Sigmoid colon (tissue), 7 donors: ENCODE measurements around the gene TPP2. TPM values are rescaled to one million over a fixed set of nuclear protein-coding genes. Genes with fewer than 3 reads are reported as not detected.

Experiments
- DNase-seq: peaks from one replicate; pipeline ENCODE4 v3.0.0-alpha.2; 2019
- H3K27ac ChIP-seq, 4 donors: fragments of 200-600 bp; sonication (generic); one replicate each; pipeline ENCODE4 v1.5.1; 2016 to 2019; ENCODE audit warnings: mild to moderate bottlenecking in 1 of 4
- H3K27me3 ChIP-seq, 3 donors: fragments of 200-600 bp; sonication (generic); one replicate each; pipeline ENCODE4 v1.5.1; 2019; ENCODE audit warnings: mild to moderate bottlenecking in 1 of 3
- H3K36me3 ChIP-seq, 4 donors: fragments of 200-600 bp; sonication (generic); one replicate each; pipeline ENCODE4 v1.5.1; 2016 to 2019
- H3K4me1 ChIP-seq, 4 donors: fragments of 200-600 bp; sonication (generic); one replicate each; pipeline ENCODE4 v1.5.1; 2017 to 2019
- H3K4me3 ChIP-seq, 4 donors: fragments of 200-600 bp; sonication (generic); one replicate each; pipeline ENCODE4 v1.5.1; 2017 to 2019; ENCODE audit warnings: mild to moderate bottlenecking in 2 of 4, moderate library complexity in 1 of 4
- H3K9me3 ChIP-seq, 4 donors: fragments of 200-600 bp in 3 of 4; sonication (generic) in 3 of 4; one replicate each; pipeline versions ENCODE4 v1.5.1 to v1.6.1; 2013 to 2019
- CTCF ChIP-seq, 4 experiments: fragments of 450-650 bp in 3 of 4; fragments of 200-600 bp in 1 of 4; IDR thresholded peaks; one replicate each; pipeline ENCODE4 v1.5.1; 2016 to 2019; ENCODE audit warnings: antibody characterized with exemption in 4 of 4, mild to moderate bottlenecking in 3 of 4, moderate library complexity in 2 of 4
- EP300 ChIP-seq, 4 donors: sonication (generic); formaldehyde crosslinking; IDR thresholded peaks; one replicate each; pipeline ENCODE4 v1.6.1; 2017; ENCODE audit warnings: antibody characterized with exemption in 4 of 4
- POLR2A ChIP-seq, 2 donors: fragments of 450-650 bp; IDR thresholded peaks; one replicate each; pipeline ENCODE4 v1.6.1; 2016; ENCODE audit warnings: antibody characterized with exemption in 2 of 2, mild to moderate bottlenecking in 2 of 2, moderate library complexity in 2 of 2
- POLR2AphosphoS5 ChIP-seq, 4 donors: sonication (generic); formaldehyde crosslinking; IDR thresholded peaks; one replicate each; pipeline ENCODE4 v1.6.1; 2017; ENCODE audit warnings: antibody characterized with exemption in 4 of 4
- WGBS, 2 donors: extraction: QIAGEN DNeasy Blood & Tissue Kit; methylation state at CpG; one replicate each; pipeline ENCODE4 v1.1.7; 2013; 5-methylcytosine and 5-hydroxymethylcytosine counted together
- intact Hi-C: fragments of 100-400 bp; cut with DNase I; formaldehyde crosslinking; loops from one replicate; pipeline ENCODE4 v1.15.1; 2023
- polyA plus RNA-seq, 3 donors: library from polyadenylated mRNA; stranded (reverse); fragments of 200-250 nt; gene quantifications; one replicate each; pipeline ENCODE4 v1.2.3, GENCODE V29; 2013
- total RNA-seq, 4 donors: library from RNA; depleted of rRNA; stranded (reverse); fragments of >200 nt; gene quantifications; one replicate each; pipeline ENCODE4 v1.1.0, GENCODE V29; 2016
- donor health status: healthy with polysubstance abuse.
- donor health status: Bipolar disorder and iron deficiency.
- donor health status: healthy.

The TPP2 gene
- total and polyA plus RNA-seq, 7 donors: 11.4 to 54.2 (median 33.0) TPM

GRCh38 chr13:102580552-102581169 lies 16.1 kb upstream of the TPP2 start:
- no peak for DNase-seq
- WGBS, 2 donors: 0 to 3% methylated on average over 5 of the region's 5 CpGs
- H3K9me3 ChIP-seq: no peaks in the 10 kb centered on the region
- TF ChIP-seq CTCF (IDR thresholded peaks at IDR 0.05) (peak in 3 of 4 experiments; percentile 42 to 64 (median 51)), POLR2A (IDR thresholded peaks at IDR 0.05) (no peak), EP300 (IDR thresholded peaks at IDR 0.05) (no peak), POLR2AphosphoS5 (IDR thresholded peaks at IDR 0.05) (no peak)
- intact Hi-C loops: no loop called here
- H3K36me3 ChIP-seq: no peaks in the 10 kb centered on the region
- H3K4me1 ChIP-seq: no peaks in the 10 kb centered on the region
- H3K4me3 ChIP-seq: no peak overlapping the region
- no peak overlapping the region for H3K27ac ChIP-seq
- H3K27me3 ChIP-seq: peaks cover 0 to 5% (median 0%) of the 10 kb centered on the region in 3 donors

- intact Hi-C loops: no loop called here
Measured at GRCh38 chr13:102582256-102582655, 14.5 kb upstream of the TPP2 start.

GRCh38 chr13:102584434-102584833 lies 12.4 kb upstream of the TPP2 start:
- peaks cover 0 to 5% (median 0%) of the 10 kb centered on the region in 3 donors for H3K27me3 ChIP-seq
- TF ChIP-seq EP300 (IDR thresholded peaks at IDR 0.05) (no peak), CTCF (IDR thresholded peaks at IDR 0.05) (no peak), POLR2A (IDR thresholded peaks at IDR 0.05) (no peak), POLR2AphosphoS5 (IDR thresholded peaks at IDR 0.05) (no peak)
- H3K4me3 ChIP-seq: no peak overlapping the region
- H3K36me3 ChIP-seq: no peaks in the 10 kb centered on the region
- H3K27ac ChIP-seq: no peak overlapping the region
- no peaks in the 10 kb centered on the region for H3K4me1 ChIP-seq
- WGBS, 2 donors: 51 to 55% methylated on average over 3 of the region's 3 CpGs
- no peak for DNase-seq
- no peaks in the 10 kb centered on the region for H3K9me3 ChIP-seq
- intact Hi-C loops: no loop called here

More at GRCh38 chr13:102582256-102582655, 14.5 kb upstream of the TPP2 start:
- no peaks in the 10 kb centered on the region for H3K9me3 ChIP-seq
- TF ChIP-seq CTCF (IDR thresholded peaks at IDR 0.05): no peak
- TF ChIP-seq POLR2A (IDR thresholded peaks at IDR 0.05): no peak
- no peaks in the 10 kb centered on the region for H3K36me3 ChIP-seq
- H3K4me3 ChIP-seq: no peak overlapping the region
- DNase-seq: no peak
- no peak overlapping the region for H3K27ac ChIP-seq
- no peaks in the 10 kb centered on the region for H3K4me1 ChIP-seq
- H3K27me3 ChIP-seq: peaks cover 0 to 5% (median 0%) of the 10 kb centered on the region in 3 donors

GRCh38 chr13:102586615-102587014 lies 10.2 kb upstream of the TPP2 start:
- Histone ChIP-seq H3K36me3 (no peaks in the 10 kb centered on the region), H3K27ac (no peak overlapping the region), H3K4me1 (peaks cover 0 to 1% (median under 1%) of the 10 kb centered on the region in 4 donors), H3K4me3 (no peak overlapping the region), H3K27me3 (no peaks in the 10 kb centered on the region), H3K9me3 (no peaks in the 10 kb centered on the region)
- TF ChIP-seq CTCF (IDR thresholded peaks at IDR 0.05): no peak
- TF ChIP-seq POLR2A (IDR thresholded peaks at IDR 0.05): no peak
- TF ChIP-seq POLR2AphosphoS5 (IDR thresholded peaks at IDR 0.05): no peak
- no peak for TF ChIP-seq EP300 (IDR thresholded peaks at IDR 0.05)
- intact Hi-C loops: no loop called here
- DNase-seq: no peak
- 92 to 97% methylated on average over 3 of the region's 3 CpGs for WGBS, 2 donors

- 53 to 59% methylated on average over 2 of the region's 2 CpGs for WGBS, 2 donors
- intact Hi-C loops: no loop called here
- DNase-seq: no peak
- no peaks in the 10 kb centered on the region for H3K9me3 ChIP-seq
- no peaks in the 10 kb centered on the region for H3K27me3 ChIP-seq
- TF ChIP-seq POLR2A (IDR thresholded peaks at IDR 0.05): no peak
- TF ChIP-seq EP300 (IDR thresholded peaks at IDR 0.05): no peak
- no peak for TF ChIP-seq CTCF (IDR thresholded peaks at IDR 0.05)
- no peak for TF ChIP-seq POLR2AphosphoS5 (IDR thresholded peaks at IDR 0.05)
- peaks cover 0 to 13% (median 11%) of the 10 kb centered on the region in 4 donors for H3K4me1 ChIP-seq
- H3K4me3 ChIP-seq: no peak overlapping the region
- H3K27ac ChIP-seq: no peak overlapping the region
- H3K36me3 ChIP-seq: no peaks in the 10 kb centered on the region
Measured at GRCh38 chr13:102587916-102588315, 8.9 kb upstream of the TPP2 start.
